Testis (tissue), 3 donors: Measurements from ENCODE around the gene CNTN4. TPM values are rescaled to one million over a fixed set of nuclear protein-coding genes. Genes with fewer than 3 reads are reported as not detected.

Experiments
- DNase-seq: peaks from one replicate; pipeline ENCODE4 v3.0.0-alpha.2; 2019
- H3K27ac ChIP-seq, 2 donors: fragments of 200-600 bp; sonication (generic); one replicate each; pipeline ENCODE4 v1.5.1; 2019
- H3K27me3 ChIP-seq: fragments of 200-600 bp; sonication (generic); one replicate; pipeline ENCODE4 v1.5.1; 2019
- H3K36me3 ChIP-seq: fragments of 200-600 bp; sonication (generic); one replicate; pipeline ENCODE4 v1.5.1; 2017; ENCODE audit warnings: low read depth; ENCODE audit errors: missing control alignments
- H3K4me1 ChIP-seq: fragments of 200-600 bp; sonication (generic); one replicate; pipeline ENCODE4 v1.5.1; 2019
- H3K4me3 ChIP-seq, 2 donors: fragments of 200-600 bp; sonication (generic); one replicate each; pipeline ENCODE4 v1.5.1; 2017 to 2019
- H3K9me3 ChIP-seq: fragments of 200-600 bp; sonication (generic); one replicate; pipeline ENCODE4 v1.5.1; 2017
- POLR2A ChIP-seq: fragments of 450-650 bp; IDR thresholded peaks from one replicate; pipeline ENCODE4 v1.6.1; 2017; ENCODE audit warnings: antibody characterized with exemption, mild to moderate bottlenecking, moderate library complexity
- WGBS, 2 donors: methylation state at CpG; one replicate each; pipeline ENCODE4 v1.1.5; 2018; 5-methylcytosine and 5-hydroxymethylcytosine counted together
- intact Hi-C: fragments of 100-400 bp; cut with DNase I; formaldehyde crosslinking; loops from one replicate; pipeline ENCODE4 v1.15.1; 2023; ENCODE audit warnings: low total_unique reads
- polyA plus RNA-seq: library from polyadenylated mRNA; stranded (reverse); fragments of 350-450 nt; fragmentation: Illumina TruSeq; extraction: RNeasy Lipid Tissue Mini Kit (QIAGEN cat#74804); gene quantifications from one replicate; pipeline ENCODE4 v1.2.3, GENCODE V29; 2014; ENCODE audit warnings: low read depth, low replicate concordance; ENCODE audit not compliant: insufficient read depth
- total RNA-seq, 2 donors: library from RNA; depleted of rRNA; stranded (reverse); fragments of >200 nt; gene quantifications; one replicate each; pipeline ENCODE4 v1.2.3, GENCODE V29; 2016
- TF ChIP-seq, protein P1 (sequence below), 3 experiments: fragments of 450-650 bp in 2 of 3; fragments of 200-600 bp in 1 of 3; sonication (generic) in 1 of 3; IDR thresholded peaks; one replicate each; pipeline ENCODE4 v1.5.1; 2016 to 2019; ENCODE audit warnings: antibody characterized with exemption in 3 of 3, mild to moderate bottlenecking in 2 of 3, moderate library complexity in 1 of 3

Gene CNTN4
- total and polyA plus RNA-seq, 3 donors from 2014 or later: 10.4 to 37.7 (median 19.6) TPM

DNA sequence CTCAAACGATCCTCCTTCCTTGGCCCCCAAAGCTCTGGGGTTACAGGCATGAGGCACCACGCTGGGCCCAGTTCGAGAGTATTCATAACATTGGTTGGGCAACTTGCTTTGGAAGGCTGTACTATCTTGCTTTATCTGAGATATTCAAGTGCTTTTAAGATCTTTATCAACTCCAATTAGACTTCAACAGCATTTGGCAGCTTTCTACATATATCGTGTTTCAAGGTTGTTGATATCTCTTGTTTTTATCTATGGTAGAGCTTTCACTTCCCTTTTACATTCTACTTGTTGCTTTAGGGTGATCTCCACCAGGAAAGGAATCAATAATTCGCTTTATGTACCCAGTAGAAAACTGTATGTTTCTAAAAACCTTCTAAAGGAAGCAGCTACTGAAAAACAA lies 616.2 kb downstream of the CNTN4 start:
- DNase-seq: no peak
- H3K36me3 ChIP-seq: no peaks in the 10 kb centered on the region
- intact Hi-C loops: no loop called here
- no peaks in the 10 kb centered on the region for H3K4me1 ChIP-seq
- H3K4me3 ChIP-seq: no peak overlapping the region
- 73 to 83% methylated on average over 5 of the region's 5 CpGs for WGBS, 2 donors
- no peaks in the 10 kb centered on the region for H3K27me3 ChIP-seq
- TF ChIP-seq, protein P1, sequence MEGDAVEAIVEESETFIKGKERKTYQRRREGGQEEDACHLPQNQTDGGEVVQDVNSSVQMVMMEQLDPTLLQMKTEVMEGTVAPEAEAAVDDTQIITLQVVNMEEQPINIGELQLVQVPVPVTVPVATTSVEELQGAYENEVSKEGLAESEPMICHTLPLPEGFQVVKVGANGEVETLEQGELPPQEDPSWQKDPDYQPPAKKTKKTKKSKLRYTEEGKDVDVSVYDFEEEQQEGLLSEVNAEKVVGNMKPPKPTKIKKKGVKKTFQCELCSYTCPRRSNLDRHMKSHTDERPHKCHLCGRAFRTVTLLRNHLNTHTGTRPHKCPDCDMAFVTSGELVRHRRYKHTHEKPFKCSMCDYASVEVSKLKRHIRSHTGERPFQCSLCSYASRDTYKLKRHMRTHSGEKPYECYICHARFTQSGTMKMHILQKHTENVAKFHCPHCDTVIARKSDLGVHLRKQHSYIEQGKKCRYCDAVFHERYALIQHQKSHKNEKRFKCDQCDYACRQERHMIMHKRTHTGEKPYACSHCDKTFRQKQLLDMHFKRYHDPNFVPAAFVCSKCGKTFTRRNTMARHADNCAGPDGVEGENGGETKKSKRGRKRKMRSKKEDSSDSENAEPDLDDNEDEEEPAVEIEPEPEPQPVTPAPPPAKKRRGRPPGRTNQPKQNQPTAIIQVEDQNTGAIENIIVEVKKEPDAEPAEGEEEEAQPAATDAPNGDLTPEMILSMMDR (IDR thresholded peaks at IDR 0.05): no peak
- TF ChIP-seq POLR2A: no peak
- H3K27ac ChIP-seq: no peak overlapping the region
- no peaks in the 10 kb centered on the region for H3K9me3 ChIP-seq

DNA sequence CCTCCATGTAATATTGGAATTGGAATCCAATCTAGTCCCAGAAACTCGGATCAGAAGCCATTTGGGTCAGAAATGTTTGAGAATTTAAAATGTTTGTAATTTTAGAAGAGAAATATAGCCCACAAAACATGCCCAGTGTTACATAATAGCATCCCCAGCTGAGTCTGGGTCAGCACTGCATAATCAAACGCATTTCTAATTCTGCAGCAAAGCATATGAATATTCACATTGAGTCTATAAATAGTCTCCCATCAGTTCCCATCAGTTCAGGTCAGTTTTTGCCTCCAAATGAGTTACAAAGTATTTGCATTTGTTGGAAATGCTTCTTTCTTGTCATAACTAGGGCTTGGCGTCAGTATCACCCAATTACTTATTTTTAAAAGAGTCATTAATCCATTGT lies 628.4 kb downstream of the CNTN4 start:
- H3K27ac ChIP-seq: no peak overlapping the region
- no peaks in the 10 kb centered on the region for H3K4me1 ChIP-seq
- no peaks in the 10 kb centered on the region for H3K9me3 ChIP-seq
- 41 to 48% methylated on average over 3 of the region's 3 CpGs for WGBS, 2 donors
- no peaks in the 10 kb centered on the region for H3K36me3 ChIP-seq
- DNase-seq: no peak
- intact Hi-C loops: no loop called here
- no peak overlapping the region for H3K4me3 ChIP-seq
- TF ChIP-seq POLR2A: no peak
- TF ChIP-seq, protein P1 (IDR thresholded peaks at IDR 0.05): no peak
- no peaks in the 10 kb centered on the region for H3K27me3 ChIP-seq

DNA sequence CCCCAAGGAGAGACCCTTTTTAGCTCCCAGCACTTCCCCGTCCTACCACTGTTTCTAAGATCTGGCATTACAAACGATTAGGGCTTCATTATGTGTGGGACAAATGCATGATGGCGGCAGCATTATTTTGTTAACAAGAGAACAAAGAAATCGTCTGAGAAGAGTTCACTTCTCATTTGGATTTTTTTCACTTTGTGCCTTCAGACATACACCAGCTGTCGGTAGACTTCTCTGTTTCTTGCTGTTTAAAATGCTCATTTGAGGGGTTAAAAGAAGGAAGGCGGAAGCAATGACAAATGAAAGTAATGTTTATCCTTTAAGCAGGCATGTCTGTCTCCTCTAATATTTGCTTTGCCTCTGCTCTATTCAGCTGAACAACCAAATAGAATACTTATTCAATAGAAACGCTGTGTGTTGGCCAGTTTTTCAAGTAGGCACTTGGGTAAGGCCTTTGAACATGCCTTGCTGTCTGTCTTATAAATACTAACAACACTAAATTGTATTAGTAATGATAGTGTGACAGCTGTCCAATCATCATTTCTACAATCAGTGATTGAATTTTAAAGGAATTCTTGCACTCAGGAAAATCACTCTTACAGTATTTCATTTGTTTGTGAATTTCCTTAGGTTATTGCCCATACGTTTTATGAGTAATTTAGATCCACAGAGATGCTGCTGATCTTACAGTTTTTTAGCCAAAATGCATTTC lies 629.1 kb downstream of the CNTN4 start:
- H3K4me3 ChIP-seq: no peak overlapping the region
- no peaks in the 10 kb centered on the region for H3K9me3 ChIP-seq
- H3K27ac ChIP-seq: no peak overlapping the region
- no peaks in the 10 kb centered on the region for H3K36me3 ChIP-seq
- H3K4me1 ChIP-seq: no peaks in the 10 kb centered on the region
- H3K27me3 ChIP-seq: no peaks in the 10 kb centered on the region
- intact Hi-C loops: no loop called here
- TF ChIP-seq, protein P1 (IDR thresholded peaks at IDR 0.05): no peak
- no peak for TF ChIP-seq POLR2A
- 54 to 58% methylated on average over 8 of the region's 8 CpGs for WGBS, 2 donors
- no peak for DNase-seq

DNA sequence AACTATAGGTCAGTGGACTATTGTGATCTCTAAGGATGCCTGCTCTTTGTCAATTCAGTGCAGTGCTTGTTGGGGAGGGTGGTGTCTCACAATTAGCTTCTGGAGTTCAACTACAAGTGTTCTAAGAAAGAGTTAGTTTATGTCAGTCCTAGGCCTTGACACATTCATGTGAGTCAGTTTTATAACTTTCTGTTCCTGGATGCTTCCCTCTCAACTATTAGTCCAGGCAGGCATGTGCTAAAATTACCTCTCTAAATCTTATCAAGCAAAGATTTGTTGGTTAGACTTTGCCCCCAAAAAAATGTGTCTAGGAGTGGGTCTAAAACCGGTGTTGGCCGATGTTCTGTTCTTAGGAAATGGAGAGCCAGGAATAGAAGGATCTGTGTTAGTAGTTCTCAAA lies 633.2 kb downstream of the CNTN4 start:
- intact Hi-C loops: no loop called here
- Histone ChIP-seq H3K9me3 (no peaks in the 10 kb centered on the region), H3K36me3 (no peaks in the 10 kb centered on the region), H3K4me1 (no peaks in the 10 kb centered on the region), H3K27me3 (no peaks in the 10 kb centered on the region), H3K4me3 (no peak overlapping the region), H3K27ac (no peak overlapping the region)
- DNase-seq: no peak
- 48 to 65% methylated on average over 2 of the region's 2 CpGs for WGBS, 2 donors
- no peak for TF ChIP-seq POLR2A
- TF ChIP-seq, protein P1 (IDR thresholded peaks at IDR 0.05): no peak

DNA sequence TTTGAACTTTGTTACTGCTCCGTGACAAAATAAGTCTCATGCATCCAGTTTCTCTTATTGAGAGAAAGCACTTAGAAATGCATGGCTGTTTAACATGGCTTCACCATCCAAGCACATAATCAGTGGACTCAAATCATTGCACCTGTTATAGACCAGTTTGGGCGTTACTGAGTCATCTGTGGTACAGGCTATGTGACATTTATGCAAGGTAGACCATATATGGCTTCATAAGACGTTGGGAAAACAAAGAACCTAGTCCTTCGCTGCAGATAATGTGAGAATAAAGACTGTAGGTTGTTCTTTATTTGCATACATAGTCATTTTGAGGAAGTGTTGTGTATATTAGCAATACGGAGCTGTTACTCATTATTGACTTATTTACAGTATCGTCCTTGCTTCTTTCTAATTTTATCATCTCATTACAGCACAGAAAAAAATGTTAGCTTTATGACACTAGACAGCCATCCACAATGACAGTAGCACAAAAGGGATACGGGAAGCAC lies 636.8 kb downstream of the CNTN4 start:
- intact Hi-C loops: no loop called here
- 89 to 91% methylated on average over 7 of the region's 7 CpGs for WGBS, 2 donors
- Histone ChIP-seq H3K27me3 (no peaks in the 10 kb centered on the region), H3K36me3 (no peaks in the 10 kb centered on the region), H3K27ac (no peak overlapping the region), H3K9me3 (no peaks in the 10 kb centered on the region), H3K4me1 (no peaks in the 10 kb centered on the region), H3K4me3 (no peak overlapping the region)
- DNase-seq: no peak
- no peak for TF ChIP-seq POLR2A
- TF ChIP-seq, protein P1 (IDR thresholded peaks at IDR 0.05): no peak
